Fibroblast of villous mesenchyme (primary cell): ENCODE results near the gene SLIT1. TPM values are rescaled to one million over a fixed set of nuclear protein-coding genes. Genes with fewer than 3 reads are reported as not detected.

Source experiments
- DNase-seq: peaks from one replicate; pipeline ENCODE4 v3.0.0-alpha.2; 2010; ENCODE audit warnings: low read depth
- H3K4me3 ChIP-seq: 2 replicates; pipeline ENCODE4 v1.5.1; 2011; ENCODE audit warnings: low read depth, mild to moderate bottlenecking, low read length
- total RNA-seq: library from RNA; depleted of rRNA; stranded (reverse); fragments of >200 nt; gene quantifications from 2 replicates; pipeline ENCODE4 v1.2.3, GENCODE V29; 2012
- TF ChIP-seq, protein P1 (sequence below): IDR thresholded peaks from 2 replicates; pipeline ENCODE4 v1.5.1; 2012; ENCODE audit warnings: low read depth, mild to moderate bottlenecking, low read length; ENCODE audit not compliant: insufficient read depth

Gene SLIT1
- total RNA-seq, 1 donor = not detected

DNA sequence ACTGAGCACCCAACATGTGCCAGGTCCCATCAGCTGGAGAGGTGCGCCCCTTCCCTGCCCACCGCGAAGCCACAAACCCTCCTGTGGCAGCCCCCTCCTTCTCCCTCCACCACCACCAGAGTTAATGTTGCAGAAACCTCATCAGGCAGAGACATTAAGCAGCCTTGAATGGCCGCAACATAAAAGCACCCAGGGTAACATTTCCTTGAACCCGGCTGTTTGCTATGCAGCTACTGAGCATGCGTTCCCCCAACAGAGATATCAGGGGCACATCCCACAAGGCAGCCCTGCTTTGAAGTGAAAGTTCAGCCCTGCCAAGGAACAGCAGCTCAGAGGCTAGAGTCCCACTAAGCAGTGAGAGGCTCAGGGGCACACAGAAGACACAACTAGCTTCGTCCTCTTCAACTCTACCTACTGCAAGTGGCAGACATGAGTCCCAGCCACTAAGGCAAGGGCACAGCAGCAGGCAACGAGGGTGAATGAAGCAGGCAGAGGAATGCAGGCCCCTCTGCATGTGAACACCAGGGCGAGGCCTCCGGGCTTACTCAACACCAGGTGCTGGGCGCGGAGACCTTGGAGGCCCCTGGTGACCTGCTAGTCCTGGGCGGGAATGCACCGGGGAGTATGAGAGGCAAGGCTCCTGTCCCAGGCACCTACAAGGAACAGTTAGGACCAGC is 107.4 kb downstream of the SLIT1 start:
- no peak for DNase-seq
- no peak overlapping the region for H3K4me3 ChIP-seq
- TF ChIP-seq, protein P1, sequence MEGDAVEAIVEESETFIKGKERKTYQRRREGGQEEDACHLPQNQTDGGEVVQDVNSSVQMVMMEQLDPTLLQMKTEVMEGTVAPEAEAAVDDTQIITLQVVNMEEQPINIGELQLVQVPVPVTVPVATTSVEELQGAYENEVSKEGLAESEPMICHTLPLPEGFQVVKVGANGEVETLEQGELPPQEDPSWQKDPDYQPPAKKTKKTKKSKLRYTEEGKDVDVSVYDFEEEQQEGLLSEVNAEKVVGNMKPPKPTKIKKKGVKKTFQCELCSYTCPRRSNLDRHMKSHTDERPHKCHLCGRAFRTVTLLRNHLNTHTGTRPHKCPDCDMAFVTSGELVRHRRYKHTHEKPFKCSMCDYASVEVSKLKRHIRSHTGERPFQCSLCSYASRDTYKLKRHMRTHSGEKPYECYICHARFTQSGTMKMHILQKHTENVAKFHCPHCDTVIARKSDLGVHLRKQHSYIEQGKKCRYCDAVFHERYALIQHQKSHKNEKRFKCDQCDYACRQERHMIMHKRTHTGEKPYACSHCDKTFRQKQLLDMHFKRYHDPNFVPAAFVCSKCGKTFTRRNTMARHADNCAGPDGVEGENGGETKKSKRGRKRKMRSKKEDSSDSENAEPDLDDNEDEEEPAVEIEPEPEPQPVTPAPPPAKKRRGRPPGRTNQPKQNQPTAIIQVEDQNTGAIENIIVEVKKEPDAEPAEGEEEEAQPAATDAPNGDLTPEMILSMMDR = no peak

DNA sequence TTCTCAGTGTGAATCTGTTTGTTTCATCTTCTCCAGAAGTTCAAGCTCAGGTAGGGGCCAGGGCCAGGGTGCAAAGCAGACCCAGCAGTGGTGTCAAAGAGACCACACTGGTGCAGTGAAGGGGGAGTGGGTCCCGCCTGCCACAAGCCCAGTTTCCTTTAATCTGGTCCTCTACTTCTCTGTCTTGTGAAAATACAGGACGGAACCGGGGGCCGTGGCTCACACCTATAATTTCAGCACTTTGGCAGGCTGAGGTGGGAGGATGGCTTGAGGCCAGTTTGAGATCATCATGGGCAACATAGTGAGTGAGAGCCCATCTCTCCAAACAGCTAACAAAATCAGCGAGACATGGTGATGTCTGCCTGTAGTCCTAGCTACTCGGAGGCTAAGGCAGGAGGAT is 109.0 kb downstream of the SLIT1 start:
- no peak for DNase-seq
- TF ChIP-seq, protein P1 = no peak
- H3K4me3 ChIP-seq = no peak overlapping the region

- TF ChIP-seq, protein P1 = no peak
- DNase-seq = no peak
- no peak overlapping the region for H3K4me3 ChIP-seq
These were observed 109.7 kb downstream of the SLIT1 start for GRCh38 chr10:97075961-97076525.

GRCh38 chr10:97075421-97075820 is 110.3 kb downstream of the SLIT1 start:
- TF ChIP-seq, protein P1 = no peak
- H3K4me3 ChIP-seq = no peak overlapping the region
- no peak for DNase-seq

GRCh38 chr10:97074256-97075145 is 111.3 kb downstream of the SLIT1 start:
- H3K4me3 ChIP-seq = no peak overlapping the region
- no peak for DNase-seq
- TF ChIP-seq, protein P1 = no peak

GRCh38 chr10:97072851-97073665 is 112.7 kb downstream of the SLIT1 start:
- TF ChIP-seq, protein P1 = peak; percentile 94
- H3K4me3 ChIP-seq = no peak overlapping the region
- peak; percentile 70 for DNase-seq
